NCI-H146 (cell line): Measurements from ENCODE around the gene RGP1.

Experiments
- DNase-seq: peaks from one replicate; lab custom pipeline; 2025; lab: John Stamatoyannopoulos, UW

The RGP1 gene

GRCh38 chr9:35745569-35745968, 3.5 kb upstream of the RGP1 start:
- no peak for DNase-seq

GRCh38 chr9:35746583-35746982, 2.5 kb upstream of the RGP1 start:
- no peak for DNase-seq

- peak; percentile 22 for DNase-seq
Measured at GRCh38 chr9:35748242-35748857, 737 bp upstream of the RGP1 start.

GRCh38 chr9:35749515-35750255, 598 bp downstream of the RGP1 start:
- peak; percentile 59 for DNase-seq

- no peak for DNase-seq
Measured at GRCh38 chr9:35750256-35750531, 1.1 kb downstream of the RGP1 start.

GRCh38 chr9:35753466-35753865, 4.4 kb downstream of the RGP1 start:
- no peak for DNase-seq

- DNase-seq: no peak
Measured at GRCh38 chr9:35754264-35754663, 5.2 kb downstream of the RGP1 start, which contains the start of gene MSMP. Gene MSMP, minus strand, starts transcription at chr9:35754276. Its CDS starts 147 bp downstream, at chr9:35754129.

- DNase-seq: no peak
Measured at GRCh38 chr9:35755071-35755470, 6.0 kb downstream of the RGP1 start.

- DNase-seq: peak; percentile 83
Measured at GRCh38 chr9:35756275-35757225, 7.5 kb downstream of the RGP1 start.

- peak; percentile 80 for DNase-seq
Measured at GRCh38 chr9:35757226-35757891, 8.3 kb downstream of the RGP1 start.

- DNase-seq: no peak
Measured at GRCh38 chr9:35757892-35758275, 8.8 kb downstream of the RGP1 start.

- DNase-seq: no peak
Measured at GRCh38 chr9:35758475-35759050, 9.5 kb downstream of the RGP1 start.

GRCh38 chr9:35759795-35760194, 10.7 kb downstream of the RGP1 start:
- DNase-seq: no peak

GRCh38 chr9:35760651-35761050, 11.6 kb downstream of the RGP1 start:
- DNase-seq: peak; percentile 71

- DNase-seq: no peak
Measured at GRCh38 chr9:35763181-35763580, 14.1 kb downstream of the RGP1 start.

- DNase-seq: no peak
Measured at GRCh38 chr9:35763803-35764202, 14.7 kb downstream of the RGP1 start.

- DNase-seq: no peak
Measured at GRCh38 chr9:35766997-35767396, 17.9 kb downstream of the RGP1 start.

GRCh38 chr9:35767458-35767857, 18.4 kb downstream of the RGP1 start:
- DNase-seq: no peak

- no peak for DNase-seq
Measured at GRCh38 chr9:35769763-35770162, 20.7 kb downstream of the RGP1 start.

GRCh38 chr9:35771075-35771433, 22.0 kb downstream of the RGP1 start:
- no peak for DNase-seq

- DNase-seq: peak; percentile 68
Measured at GRCh38 chr9:35771534-35771933, 22.4 kb downstream of the RGP1 start.

GRCh38 chr9:35771943-35772342, 22.9 kb downstream of the RGP1 start:
- peak; percentile 23 for DNase-seq
